HG03064 (cell line): Measurements from ENCODE around the gene SELENOH.
"Not testable (repeated sequence)": the region's sequence is repeated elsewhere in the genome, so short reads cannot be mapped to it uniquely, and the experiment has no call there.

ENCODE experiments used
- ATAC-seq: cut with Tn5 transposase; IDR thresholded peaks from one replicate; pipeline ENCODE4 v1.9.1; 2021; ENCODE audit warnings: low read depth; ENCODE audit not compliant: unreplicated experiment

Gene SELENOH, protein sequence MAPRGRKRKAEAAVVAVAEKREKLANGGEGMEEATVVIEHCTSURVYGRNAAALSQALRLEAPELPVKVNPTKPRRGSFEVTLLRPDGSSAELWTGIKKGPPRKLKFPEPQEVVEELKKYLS

DNA sequence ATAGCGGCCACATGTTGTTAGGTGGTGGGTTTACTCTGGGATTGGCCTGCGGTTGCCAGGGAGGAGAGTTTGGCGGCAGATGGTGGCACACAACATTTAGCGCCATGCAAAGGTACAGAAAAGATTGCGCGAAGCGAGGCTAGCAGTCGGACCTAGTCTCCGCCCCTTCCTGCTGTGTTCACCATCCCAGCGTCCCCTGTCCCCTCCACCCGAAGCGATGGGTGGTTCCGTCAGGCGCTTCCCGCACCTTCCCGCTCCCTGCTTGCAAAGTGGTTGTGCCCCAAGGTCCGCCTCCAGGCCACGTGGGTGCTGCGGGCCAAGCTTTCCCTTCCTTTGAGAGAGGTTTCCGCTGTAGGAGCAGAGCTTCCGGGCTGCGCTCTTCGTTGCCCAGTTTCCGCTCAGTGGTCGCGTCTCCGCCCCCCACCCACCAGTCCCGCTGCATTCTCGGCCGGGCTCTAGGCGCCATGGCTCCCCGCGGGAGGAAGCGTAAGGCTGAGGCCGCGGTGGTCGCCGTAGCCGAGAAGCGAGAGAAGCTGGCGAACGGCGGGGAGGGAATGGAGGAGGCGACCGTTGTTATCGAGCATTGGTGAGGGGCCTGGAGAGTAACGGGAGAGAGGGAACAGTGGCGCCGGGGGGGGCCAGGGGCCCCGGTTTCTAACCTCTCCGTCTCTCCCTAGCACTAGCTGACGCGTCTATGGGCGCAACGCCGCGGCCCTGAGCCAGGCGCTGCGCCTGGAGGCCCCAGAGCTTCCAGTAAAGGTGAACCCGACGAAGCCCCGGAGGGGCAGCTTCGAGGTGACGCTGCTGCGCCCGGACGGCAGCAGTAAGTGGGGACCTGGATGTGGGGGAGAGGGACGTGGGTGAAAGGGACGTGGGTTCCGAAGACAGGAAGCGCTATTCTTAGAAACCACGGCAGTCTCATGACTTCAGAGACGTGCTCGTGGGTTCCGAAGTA, at the start of gene SELENOH:
SELENOH (plus strand) TSS at position 360 of the 955 bp plus-strand sequence; CDS start at position 465, 105 bp downstream.
- ATAC-seq, result peak; percentile 93

DNA sequence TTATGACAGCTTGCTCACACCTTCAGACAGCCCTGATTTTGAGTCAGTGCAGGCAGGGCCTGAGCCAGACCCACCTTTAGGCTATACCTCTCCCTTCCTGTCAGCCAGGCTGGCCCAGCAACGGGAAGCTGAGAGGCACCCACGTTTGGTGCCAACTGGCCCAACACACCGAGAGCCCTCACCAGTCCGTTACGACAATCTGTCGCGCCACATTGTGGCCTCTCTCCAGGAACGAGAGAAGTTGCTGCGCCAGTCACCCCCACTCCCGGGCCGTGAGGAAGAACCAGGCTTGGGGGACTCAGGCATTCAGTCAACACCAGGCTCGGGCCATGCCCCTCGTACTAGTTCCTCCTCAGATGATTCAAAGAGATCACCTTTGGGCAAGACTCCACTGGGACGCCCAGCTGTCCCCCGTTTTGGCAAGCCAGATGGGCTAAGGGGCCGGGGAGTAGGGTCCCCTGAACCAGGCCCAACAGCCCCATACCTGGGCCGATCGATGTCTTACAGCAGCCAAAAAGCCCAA, 42.4 kb upstream of the SELENOH start:
- ATAC-seq, result no peak

DNA sequence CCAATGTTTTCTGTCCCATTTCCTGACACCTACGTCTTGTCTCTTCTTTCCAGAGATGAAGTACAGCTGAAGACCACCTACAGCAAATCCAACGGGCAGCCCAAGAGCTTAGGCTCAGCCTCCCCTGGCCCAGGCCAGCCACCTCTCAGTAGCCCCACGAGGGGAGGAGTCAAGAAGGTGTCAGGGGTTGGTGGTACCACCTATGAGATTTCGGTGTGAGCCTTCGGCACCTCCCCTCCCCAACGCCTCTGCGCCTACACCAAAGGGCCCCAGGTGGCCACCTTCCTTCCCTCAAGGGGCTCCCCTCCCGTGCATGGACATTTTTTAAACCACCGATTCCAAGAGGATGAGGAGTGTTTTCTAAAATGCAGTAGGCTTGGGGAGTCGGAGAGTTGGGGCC, 41.5 kb upstream of the SELENOH start:
- no peak for ATAC-seq

DNA sequence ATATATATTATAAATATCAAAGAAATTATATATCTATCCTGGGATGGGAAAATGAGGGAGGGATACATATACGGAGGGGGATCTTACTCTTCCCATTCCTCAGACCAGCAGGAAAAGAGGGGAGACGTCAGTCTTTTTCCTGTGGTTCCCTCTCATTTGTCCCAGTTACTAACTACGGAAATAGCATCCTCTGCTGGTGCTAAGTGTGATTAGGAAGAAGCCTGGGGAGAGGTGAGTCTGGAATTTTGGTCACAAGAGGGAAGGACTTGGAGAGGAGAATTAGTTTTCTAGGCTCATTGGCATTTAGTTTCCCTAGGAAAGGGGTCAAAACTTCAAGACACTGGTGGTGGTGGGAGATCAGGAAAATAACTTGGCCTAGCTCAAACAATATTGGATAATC, 40.9 kb upstream of the SELENOH start:
- ATAC-seq, result no peak

DNA sequence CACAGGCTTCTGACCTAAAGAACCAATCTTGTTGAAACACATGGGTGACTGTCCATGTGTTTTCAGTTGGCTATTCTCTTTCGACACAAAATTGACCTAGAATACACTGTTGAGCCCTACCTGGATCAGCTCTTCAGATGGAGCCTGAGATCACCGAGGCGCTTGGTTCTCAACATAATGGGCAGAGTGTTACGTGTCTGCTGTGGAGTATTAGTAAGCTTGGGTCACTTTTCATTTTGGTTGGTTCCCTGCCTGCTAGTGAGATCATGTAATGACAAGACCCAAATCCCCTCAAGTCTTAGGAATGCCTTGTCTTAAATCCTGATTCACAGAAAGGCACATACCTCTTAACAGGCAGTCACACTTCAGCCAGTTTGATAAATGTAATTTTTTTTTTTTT, 38.0 kb upstream of the SELENOH start:
- no peak for ATAC-seq

DNA sequence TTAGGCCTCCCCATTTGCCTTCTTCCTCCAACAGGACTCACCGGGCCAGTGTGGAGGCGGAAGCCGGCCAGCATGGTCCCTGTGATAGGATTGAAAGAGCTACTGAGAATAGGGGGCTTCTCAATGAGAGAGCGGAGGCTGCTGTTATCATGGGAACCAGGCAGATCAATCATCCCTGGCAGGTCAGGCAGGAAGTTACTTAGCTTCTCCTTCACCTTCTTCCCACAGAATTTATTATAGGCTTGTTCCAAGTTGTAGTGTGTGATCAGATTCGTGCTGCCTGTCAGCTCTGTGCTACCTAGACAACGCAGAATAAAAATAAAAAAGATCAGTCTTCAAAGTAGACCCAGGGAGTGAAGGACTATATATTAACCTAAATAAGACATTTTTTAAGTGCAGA, 36.4 kb upstream of the SELENOH start:
- ATAC-seq, result no peak

DNA sequence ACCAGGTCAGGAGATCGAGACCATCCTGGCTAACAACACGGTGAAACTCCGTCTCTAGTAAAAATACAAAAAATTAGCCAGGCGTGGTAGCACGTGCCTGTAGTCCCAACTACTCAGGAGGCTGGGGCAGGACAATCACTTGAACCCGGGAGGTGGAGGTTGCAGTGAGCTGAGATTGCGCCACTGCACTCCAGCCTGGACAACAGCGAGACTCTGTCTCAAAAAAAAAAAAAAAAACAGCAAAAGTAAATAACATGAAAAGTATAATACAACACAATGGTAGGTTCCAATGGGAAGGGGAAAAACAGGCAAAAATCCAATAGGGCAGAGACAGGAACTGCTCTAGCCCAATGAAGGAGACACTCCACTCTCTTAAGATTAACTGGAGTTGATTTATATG, 35.9 kb upstream of the SELENOH start:
- ATAC-seq, result not testable (repeated sequence)

DNA sequence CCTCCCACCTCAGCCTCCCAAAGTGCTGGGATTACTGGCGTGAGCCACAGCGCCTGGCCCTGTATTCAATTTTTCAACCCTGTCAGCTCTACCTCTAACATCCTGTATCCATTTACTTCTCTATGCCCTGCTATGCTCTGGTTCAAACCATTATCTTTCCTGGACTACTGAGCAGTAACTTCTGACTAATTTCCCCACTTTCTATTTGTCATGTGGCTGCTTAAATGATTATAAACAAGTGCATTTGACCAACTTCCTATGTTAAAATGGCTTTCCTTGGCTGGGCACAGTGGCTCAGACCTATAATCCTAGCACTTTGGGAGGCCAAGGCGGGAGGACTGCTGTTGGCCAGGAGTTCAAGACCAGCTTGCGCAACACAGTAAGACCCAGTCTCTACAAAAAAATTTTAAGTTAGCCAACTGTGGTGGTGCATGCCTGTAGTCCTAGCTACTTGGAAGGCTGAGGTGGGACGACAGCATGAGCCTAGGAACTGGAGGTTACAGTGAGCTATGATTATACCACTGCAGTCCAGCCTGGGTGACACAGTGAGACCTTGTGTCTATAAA, 31.4 kb upstream of the SELENOH start:
- ATAC-seq, result no peak

DNA sequence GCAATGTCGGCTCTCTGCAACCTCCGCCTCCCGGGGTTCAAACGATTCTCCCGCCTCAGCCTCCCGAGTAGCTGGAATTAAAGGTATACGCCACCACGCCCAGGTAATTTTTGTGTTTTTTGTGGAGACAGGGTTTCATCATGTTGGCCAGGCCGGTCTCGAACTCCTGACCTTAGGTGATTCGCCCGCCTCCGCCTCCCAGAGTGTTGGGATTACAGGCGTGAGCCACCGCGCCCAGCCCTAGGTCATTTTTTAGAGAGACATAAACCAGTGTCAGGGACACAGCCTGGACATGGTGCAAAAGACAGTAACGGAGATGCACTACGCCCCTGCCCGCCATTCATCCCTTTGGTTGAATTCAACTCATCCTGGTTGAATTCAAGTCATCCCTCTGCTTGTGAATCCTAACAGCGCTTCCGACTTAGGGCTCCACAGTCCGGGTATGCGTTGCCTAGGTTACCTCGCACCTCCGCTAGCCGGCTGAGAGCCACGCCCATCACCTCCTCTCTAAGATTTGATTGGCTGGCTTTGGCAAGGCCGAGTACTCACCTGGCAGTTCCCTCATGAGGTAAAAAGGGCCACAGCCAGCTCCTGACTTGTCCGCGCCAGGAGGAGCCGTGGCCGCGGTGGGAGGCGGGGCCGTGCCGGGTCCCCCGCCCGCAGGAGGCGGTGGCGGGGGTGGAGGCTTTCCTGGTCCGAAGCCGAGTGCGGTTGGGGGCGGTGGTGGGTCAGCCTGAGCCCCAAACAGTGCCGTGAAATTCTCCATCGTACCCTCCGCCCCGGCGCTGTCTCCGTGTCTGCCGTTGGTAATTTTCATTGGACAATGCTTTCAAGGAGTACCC, 29.7 kb upstream of the SELENOH start, which contains the start of gene MED19:
MED19 (minus strand) TSS at position 802 of the 842 bp plus-strand sequence; CDS start at position 766, 36 bp downstream.
- peak; percentile 41 for ATAC-seq

DNA sequence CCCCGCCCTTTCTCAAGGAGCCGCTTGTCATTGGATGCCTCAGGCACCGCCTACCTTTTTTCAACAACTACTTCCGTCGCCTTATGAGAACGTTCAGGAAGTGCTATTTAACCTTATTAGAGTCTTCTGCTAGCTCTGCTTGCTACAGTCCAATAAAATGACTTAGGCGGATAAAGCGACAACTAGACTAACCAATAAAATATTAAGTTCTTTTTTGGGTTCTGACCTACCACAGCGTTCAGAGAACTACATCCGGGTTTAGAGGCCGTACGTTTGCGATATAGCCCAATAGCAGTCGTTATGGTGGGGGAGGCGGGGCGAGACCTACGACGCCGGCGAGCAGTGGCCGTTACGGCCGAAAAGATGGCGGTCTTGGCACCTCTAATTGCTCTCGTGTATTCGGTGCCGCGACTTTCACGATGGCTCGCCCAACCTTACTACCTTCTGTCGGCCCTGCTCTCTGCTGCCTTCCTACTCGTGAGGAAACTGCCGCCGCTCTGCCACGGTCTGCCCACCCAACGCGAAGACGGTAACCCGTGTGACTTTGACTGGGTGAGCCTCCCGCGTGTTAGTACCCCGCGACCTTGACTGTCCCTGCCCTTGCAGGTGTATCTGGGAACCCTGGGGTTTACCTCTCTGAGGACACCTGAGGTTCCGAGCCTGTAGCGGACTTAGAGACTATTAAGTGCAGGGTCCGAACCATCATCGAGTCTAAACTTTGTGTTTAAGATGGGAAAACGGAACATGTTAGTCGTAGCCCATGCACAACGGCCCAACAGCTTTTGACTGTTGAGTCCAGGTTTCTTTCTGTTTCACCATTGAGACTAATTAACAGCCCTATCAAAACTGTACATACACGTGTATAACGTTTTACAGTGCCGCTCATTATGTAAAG, 28.8 kb upstream of the SELENOH start, which contains the start of gene TMX2:
TMX2 (plus strand) TSS at position 338 of the 895 bp plus-strand sequence; CDS start at position 364, 26 bp downstream.
- peak; percentile 95 for ATAC-seq

DNA sequence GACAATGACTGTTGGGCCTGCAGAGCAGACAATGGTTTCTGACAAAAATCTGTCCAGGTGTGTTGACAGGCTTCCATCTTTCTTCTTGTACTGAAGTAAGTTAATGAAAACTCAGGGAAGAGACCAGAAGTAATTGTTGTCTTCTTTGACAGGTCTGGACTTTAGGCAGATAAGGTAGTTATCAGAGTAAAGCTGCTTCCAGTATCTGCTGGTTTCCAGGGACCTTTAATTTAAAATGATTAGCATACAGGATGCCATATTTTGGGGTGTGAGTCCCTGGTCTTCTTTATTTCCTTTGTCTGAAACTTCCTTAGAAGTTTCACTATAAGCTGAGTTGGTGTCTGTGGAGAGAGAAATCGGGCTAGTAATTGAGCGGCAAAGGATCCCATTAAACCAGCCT, 27.5 kb upstream of the SELENOH start:
- ATAC-seq, result no peak

DNA sequence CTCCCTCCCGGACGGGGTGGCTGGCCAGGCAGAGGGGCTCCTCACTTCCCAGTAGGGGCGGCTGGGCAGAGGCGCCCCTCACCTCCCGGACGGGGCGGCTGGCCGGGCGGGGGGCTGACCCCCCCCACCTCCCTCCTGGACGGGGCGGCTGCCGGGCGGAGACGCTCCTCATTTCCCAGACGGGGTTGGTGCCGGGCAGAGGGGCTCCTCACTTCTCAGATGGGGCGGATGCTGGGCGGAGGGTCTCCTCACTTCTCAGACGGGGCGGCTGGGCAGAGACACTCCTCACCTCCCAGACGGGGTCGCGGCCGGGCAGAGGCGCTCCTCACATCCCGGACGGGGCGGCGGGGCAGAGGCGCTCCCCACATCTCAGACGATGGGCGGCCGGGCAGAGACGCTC, 24.6 kb upstream of the SELENOH start:
- ATAC-seq, result not testable (repeated sequence)

DNA sequence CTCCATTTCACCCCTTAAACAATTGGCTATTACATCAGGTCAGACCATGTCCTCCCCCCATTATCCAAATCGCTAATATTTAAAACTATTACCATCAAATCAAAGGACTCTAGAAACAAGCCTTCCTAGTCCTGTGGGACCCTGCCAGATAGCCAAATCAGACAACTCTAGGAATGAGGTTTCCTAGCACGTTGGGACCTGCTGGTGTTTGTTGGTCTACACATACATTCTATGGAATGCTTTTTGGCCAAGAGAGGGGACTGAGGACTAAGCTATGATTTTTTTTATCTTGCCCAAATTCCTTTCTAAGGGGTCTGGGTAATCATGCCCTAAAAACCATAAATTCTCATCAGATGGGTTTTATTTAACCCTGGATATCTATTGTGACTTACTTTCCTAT, 14.1 kb upstream of the SELENOH start:
- ATAC-seq, result no peak

DNA sequence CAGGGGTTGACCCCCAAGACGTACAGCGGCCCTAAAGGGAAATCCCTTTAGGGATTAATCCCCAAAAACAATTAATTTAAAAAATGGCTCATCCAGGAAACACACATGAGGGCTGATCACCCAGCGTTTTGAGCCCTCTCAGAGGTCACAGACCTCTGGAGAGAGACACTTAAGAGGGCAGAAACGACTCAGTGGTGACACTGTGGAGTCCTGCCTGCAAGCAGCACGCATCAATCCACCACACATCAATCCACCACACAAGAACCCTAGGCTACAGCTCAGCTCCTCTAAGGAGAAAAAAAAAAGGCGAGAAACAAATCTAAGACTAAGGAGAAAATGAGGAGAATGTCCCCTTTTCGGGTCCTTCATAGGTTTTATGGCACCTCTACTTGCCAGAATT, 12.5 kb upstream of the SELENOH start:
- no peak for ATAC-seq

DNA sequence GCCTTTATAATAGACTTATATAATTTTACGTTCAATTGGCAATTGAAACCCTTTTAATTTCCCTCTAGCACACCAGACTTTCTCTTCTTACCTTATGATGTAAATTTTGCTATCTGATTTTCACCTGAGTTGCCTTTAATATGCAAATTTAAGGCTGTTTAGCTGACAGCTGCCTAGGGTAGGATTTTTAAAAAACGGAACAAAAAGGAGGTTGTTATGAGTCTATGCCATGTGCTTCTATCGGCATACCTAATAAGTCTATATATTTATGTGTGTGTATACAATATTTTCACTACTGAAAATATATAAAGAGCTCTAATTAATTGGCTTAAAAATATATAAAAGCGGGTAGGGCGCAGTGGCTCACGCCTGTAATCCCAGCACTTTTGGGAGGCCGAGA, 11.8 kb upstream of the SELENOH start:
- ATAC-seq, result no peak

DNA sequence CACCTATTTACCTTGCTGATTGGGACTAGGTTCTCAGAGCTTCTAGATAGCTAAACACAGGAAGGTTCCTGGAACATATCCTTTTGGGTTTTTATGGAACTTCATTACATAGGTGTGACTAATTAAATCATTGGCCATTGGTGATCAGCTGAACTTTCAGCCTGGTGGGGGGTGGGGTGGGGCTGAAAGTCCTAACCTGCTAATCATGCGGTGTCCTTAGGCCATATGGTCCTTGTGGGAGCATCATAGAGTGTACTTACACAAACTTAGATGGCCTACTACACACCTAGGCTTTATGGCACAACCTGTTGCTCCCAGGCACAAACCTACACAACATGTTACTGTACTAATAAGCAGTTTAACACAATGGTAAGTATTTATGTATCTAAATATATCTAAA, 8.6 kb upstream of the SELENOH start:
- no peak for ATAC-seq

DNA sequence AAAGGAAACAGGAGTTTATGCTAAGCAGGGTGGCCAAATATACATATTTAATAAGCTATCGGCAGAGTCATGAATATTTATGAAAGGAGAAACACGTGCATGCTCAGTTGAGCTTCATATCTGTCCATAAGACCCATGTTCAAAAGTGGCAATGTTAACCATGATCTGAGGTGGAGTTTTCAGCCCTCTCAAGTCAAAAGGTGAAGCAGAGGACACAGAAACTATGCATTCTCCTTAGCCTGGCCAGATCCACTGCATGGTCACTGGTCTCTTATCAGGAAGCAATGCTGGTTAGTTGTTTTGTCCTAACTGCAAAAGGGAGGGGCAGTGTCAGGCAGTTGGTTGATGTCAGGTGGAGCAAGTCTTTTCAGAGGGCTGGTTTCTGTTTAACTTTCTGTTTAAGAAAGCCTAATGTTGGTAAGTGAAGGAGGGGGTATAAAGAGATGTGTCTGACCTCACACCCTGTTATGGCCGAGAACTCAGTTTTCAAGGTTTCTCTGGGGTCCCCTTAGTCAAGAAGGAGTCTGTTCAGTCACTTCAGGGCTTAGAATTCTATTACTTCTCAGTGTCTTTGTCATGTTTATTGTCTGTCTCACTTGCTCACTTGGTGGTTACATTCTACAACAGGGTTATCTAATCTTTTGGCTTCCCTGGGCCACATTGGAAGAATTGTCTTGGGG, 5.5 kb upstream of the SELENOH start:
- ATAC-seq, result no peak

DNA sequence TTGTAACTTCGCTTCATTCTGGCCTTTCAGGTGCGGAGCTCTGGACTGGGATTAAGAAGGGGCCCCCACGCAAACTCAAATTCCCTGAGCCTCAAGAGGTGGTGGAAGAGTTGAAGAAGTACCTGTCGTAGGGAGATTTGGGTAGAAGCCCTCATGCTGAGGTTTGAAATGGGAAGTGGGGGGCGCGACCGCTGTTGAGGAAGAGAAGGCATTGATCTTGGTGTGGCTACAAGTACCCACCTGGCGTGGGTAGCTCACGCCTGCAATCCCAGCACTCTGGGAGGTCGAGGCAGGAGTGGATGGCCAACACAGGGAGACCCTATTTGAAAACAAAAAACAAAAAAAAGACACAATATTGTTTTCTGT, 779 bp downstream of the SELENOH start:
- no peak for ATAC-seq

DNA sequence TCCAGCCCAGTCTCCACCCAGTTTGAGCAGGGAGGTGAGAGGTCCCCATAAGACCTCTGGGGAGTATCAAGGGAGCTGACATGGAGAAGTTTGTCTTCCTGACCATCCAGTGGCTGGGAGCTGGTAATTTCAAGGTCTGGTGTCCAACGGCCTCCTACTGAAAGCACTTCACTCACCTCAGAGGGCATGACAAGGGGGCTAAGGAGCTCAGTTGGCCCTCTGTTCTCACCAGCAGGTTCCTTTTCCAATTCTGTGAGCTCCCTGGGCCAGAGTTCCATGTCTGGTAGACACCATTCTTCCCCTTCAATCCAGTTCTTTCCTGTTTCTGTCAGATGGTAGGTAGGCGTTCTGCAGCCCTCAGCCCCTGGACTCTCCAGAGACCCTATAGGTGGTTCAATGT, 3.1 kb downstream of the SELENOH start:
- no peak for ATAC-seq
